Testis (tissue), 3 donors: Measurements from ENCODE around the gene DIO1. TPM values are rescaled to one million over a fixed set of nuclear protein-coding genes. Genes with fewer than 3 reads are reported as not detected.

Experiments
- DNase-seq: peaks from one replicate; pipeline ENCODE4 v3.0.0-alpha.2; 2019
- H3K27ac ChIP-seq, 2 donors: fragments of 200-600 bp; sonication (generic); one replicate each; pipeline ENCODE4 v1.5.1; 2019
- H3K27me3 ChIP-seq: fragments of 200-600 bp; sonication (generic); one replicate; pipeline ENCODE4 v1.5.1; 2019
- H3K36me3 ChIP-seq: fragments of 200-600 bp; sonication (generic); one replicate; pipeline ENCODE4 v1.5.1; 2017; ENCODE audit warnings: low read depth; ENCODE audit errors: missing control alignments
- H3K4me1 ChIP-seq: fragments of 200-600 bp; sonication (generic); one replicate; pipeline ENCODE4 v1.5.1; 2019
- H3K4me3 ChIP-seq, 2 donors: fragments of 200-600 bp; sonication (generic); one replicate each; pipeline ENCODE4 v1.5.1; 2017 to 2019
- H3K9me3 ChIP-seq: fragments of 200-600 bp; sonication (generic); one replicate; pipeline ENCODE4 v1.5.1; 2017
- POLR2A ChIP-seq: fragments of 450-650 bp; IDR thresholded peaks from one replicate; pipeline ENCODE4 v1.6.1; 2017; ENCODE audit warnings: antibody characterized with exemption, mild to moderate bottlenecking, moderate library complexity
- WGBS, 2 donors: methylation state at CpG; one replicate each; pipeline ENCODE4 v1.1.5; 2018; 5-methylcytosine and 5-hydroxymethylcytosine counted together
- intact Hi-C: fragments of 100-400 bp; cut with DNase I; formaldehyde crosslinking; loops from one replicate; pipeline ENCODE4 v1.15.1; 2023; ENCODE audit warnings: low total_unique reads
- polyA plus RNA-seq: library from polyadenylated mRNA; stranded (reverse); fragments of 350-450 nt; fragmentation: Illumina TruSeq; extraction: RNeasy Lipid Tissue Mini Kit (QIAGEN cat#74804); gene quantifications from one replicate; pipeline ENCODE4 v1.2.3, GENCODE V29; 2014; ENCODE audit warnings: low read depth, low replicate concordance; ENCODE audit not compliant: insufficient read depth
- total RNA-seq, 2 donors: library from RNA; depleted of rRNA; stranded (reverse); fragments of >200 nt; gene quantifications; one replicate each; pipeline ENCODE4 v1.2.3, GENCODE V29; 2016
- TF ChIP-seq, protein P1 (sequence below), 3 experiments: fragments of 450-650 bp in 2 of 3; fragments of 200-600 bp in 1 of 3; sonication (generic) in 1 of 3; IDR thresholded peaks; one replicate each; pipeline ENCODE4 v1.5.1; 2016 to 2019; ENCODE audit warnings: antibody characterized with exemption in 3 of 3, mild to moderate bottlenecking in 2 of 3, moderate library complexity in 1 of 3

Gene DIO1
- total and polyA plus RNA-seq, 3 donors from 2014 or later = 0.81 to 1.7 TPM; not detected in 1

DNA sequence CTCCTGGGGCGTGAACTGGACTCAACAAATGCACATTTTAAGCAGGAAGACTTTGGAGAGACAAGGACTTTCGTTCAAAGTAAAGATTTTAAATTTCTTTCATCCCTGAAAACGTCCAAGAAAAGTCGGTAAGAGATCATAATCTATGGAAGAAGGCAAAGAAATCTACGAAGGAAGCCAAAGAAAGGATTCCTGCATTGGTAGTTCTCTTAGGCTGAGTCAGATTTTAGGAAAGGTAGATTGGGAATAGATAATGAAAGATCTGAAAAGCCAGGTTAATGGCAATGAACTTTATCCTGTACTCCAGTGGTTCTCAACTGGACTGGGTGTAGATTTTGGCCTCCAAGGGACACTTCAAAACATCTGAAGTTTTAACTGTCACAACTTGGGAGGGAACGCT, 49.1 kb downstream of the DIO1 start:
- Histone ChIP-seq H3K4me3 (no peak overlapping the region), H3K9me3 (no peaks in the 10 kb centered on the region), H3K27me3 (no peaks in the 10 kb centered on the region), H3K27ac (no peak overlapping the region), H3K36me3 (no peaks in the 10 kb centered on the region), H3K4me1 (peaks cover 10% of the 10 kb centered on the region)
- intact Hi-C loops = no loop called here
- 80 to 86% methylated on average over 6 of the region's 6 CpGs for WGBS, 2 donors
- DNase-seq = no peak
- TF ChIP-seq, protein P1, sequence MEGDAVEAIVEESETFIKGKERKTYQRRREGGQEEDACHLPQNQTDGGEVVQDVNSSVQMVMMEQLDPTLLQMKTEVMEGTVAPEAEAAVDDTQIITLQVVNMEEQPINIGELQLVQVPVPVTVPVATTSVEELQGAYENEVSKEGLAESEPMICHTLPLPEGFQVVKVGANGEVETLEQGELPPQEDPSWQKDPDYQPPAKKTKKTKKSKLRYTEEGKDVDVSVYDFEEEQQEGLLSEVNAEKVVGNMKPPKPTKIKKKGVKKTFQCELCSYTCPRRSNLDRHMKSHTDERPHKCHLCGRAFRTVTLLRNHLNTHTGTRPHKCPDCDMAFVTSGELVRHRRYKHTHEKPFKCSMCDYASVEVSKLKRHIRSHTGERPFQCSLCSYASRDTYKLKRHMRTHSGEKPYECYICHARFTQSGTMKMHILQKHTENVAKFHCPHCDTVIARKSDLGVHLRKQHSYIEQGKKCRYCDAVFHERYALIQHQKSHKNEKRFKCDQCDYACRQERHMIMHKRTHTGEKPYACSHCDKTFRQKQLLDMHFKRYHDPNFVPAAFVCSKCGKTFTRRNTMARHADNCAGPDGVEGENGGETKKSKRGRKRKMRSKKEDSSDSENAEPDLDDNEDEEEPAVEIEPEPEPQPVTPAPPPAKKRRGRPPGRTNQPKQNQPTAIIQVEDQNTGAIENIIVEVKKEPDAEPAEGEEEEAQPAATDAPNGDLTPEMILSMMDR (IDR thresholded peaks at IDR 0.05) = no peak

DNA sequence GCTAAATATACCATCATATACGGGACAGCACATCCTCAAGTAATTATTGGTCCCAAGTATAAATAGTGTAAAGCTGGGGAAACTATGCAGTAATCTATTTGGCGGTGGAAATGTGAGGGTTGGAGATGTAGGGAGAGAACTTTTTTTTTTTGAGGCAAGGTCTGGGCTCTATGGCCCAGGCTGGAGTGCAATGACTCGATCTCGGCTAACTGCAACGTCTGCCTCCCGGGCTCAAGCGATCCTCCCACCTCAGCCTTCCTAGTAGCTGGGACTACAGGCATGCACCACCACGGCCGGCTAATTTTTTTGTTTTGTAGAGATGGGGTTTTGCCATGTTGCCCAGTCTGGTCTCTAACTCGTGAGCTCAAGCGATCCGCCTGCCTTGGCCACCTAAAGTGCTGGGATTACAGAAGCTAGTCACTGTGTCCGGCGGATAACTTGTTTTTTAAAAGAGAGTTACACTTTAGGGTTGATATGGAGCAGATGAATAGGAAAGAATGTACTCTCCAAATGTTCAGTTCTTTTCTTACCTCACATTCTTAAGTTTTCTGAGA, 49.6 kb downstream of the DIO1 start:
- H3K9me3 ChIP-seq = no peaks in the 10 kb centered on the region
- TF ChIP-seq, protein P1 (IDR thresholded peaks at IDR 0.05) = no peak
- no peak for TF ChIP-seq POLR2A
- 59 to 74% methylated on average over 14 of the region's 14 CpGs for WGBS, 2 donors
- H3K27ac ChIP-seq = no peak overlapping the region
- no peak overlapping the region for H3K4me3 ChIP-seq
- no peaks in the 10 kb centered on the region for H3K27me3 ChIP-seq
- no peaks in the 10 kb centered on the region for H3K36me3 ChIP-seq
- no peak for DNase-seq
- peaks cover 10% of the 10 kb centered on the region for H3K4me1 ChIP-seq
- intact Hi-C loops = no loop called here

DNA sequence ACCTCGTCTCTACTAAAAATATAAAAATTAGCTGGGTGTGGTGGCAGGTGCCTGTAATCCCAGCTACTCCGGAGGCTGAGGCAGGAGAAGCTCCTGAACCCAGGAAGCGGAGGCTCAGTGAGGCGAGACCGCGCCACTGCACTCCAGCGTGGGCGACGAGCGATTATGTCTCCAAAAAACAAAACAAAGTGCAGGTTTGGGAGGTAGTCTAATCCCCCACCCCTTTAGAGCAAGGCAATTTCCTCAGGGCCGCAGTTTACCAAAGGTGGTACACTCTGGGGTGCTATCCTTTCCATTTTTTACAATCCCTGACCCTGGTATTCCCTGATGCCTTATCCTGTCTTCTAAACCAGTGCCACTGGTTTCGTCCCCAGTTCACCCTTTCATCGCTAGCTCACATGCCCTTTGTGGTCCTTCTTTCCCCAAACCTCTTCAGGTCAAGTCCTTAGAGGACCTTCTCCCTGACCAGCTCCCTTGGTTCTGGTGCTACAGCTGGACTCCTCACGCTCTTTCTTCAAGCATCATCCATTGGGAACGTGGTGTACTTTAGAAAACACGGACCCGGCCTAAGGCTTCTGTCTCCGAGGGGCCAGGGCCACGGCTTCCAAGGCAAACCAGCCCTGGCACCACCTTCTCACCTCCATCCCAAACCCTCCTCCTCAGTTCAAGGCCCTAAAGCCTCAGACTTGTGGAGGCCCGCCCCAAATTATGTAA, 50.6 kb downstream of the DIO1 start:
- 37 to 48% methylated on average over 20 of the region's 20 CpGs for WGBS, 2 donors
- DNase-seq = peak; percentile 28
- Histone ChIP-seq H3K36me3 (no peaks in the 10 kb centered on the region), H3K4me3 (peak overlapping the region; percentile 93 to 97), H3K9me3 (no peaks in the 10 kb centered on the region), H3K27ac (peak overlapping the region; percentile 93 to 95), H3K4me1 (peaks cover 15% of the 10 kb centered on the region), H3K27me3 (no peaks in the 10 kb centered on the region)
- intact Hi-C loops = no loop called here
- TF ChIP-seq, protein P1 (IDR thresholded peaks at IDR 0.05) = no peak
- no peak for TF ChIP-seq POLR2A

DNA sequence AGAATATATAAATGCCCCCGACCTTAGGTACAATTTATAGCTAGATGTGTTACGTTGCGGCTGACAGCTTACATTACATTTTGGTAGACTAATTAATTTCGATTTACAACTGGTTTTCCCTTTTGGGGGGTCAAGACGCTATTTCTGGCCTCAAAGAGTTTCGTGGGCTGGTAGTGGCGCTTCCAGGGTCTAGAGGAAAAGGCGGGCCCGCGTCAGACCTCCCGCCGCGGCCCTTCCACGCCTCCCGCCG, 51.1 kb downstream of the DIO1 start:
- Histone ChIP-seq H3K4me3 (peak overlapping the region; percentile 93 to 97), H3K9me3 (no peaks in the 10 kb centered on the region), H3K27me3 (no peaks in the 10 kb centered on the region), H3K27ac (peak overlapping the region; percentile 93 to 95), H3K36me3 (no peaks in the 10 kb centered on the region), H3K4me1 (peaks cover 20% of the 10 kb centered on the region)
- 0% methylated on average over 16 of the region's 16 CpGs for WGBS, 2 donors
- intact Hi-C loops = no loop called here
- TF ChIP-seq, protein P1 (IDR thresholded peaks at IDR 0.05) = no peak
- no peak for TF ChIP-seq POLR2A
- DNase-seq = no peak
